Liver (tissue), 9 donors: Measurements from ENCODE around the gene BNC2. TPM values are rescaled to one million over a fixed set of nuclear protein-coding genes. Genes with fewer than 3 reads are reported as not detected.

Experiments used
- DNase-seq: peaks from one replicate; pipeline ENCODE4 v3.0.0-alpha.2; 2017; ENCODE audit warnings: low spot score
- H3K27ac ChIP-seq, 2 donors: one replicate each; pipeline ENCODE4 v1.7.0; 2013; ENCODE audit warnings: inconsistent platforms in 2 of 2, low read length in 2 of 2, control low read depth in 1 of 2, low read depth in 1 of 2, mild to moderate bottlenecking in 1 of 2
- H3K27me3 ChIP-seq, 4 donors: one replicate each; pipeline versions ENCODE4 v1.6.1 to v1.7.0; 2013; ENCODE audit warnings: low read length in 3 of 4, inconsistent platforms in 1 of 4, mild to moderate bottlenecking in 1 of 4, moderate library complexity in 1 of 4; ENCODE audit not compliant: control insufficient read depth in 4 of 4, insufficient read depth in 4 of 4
- H3K36me3 ChIP-seq, 4 donors: one replicate each; pipeline versions ENCODE4 v1.6.1 to v1.7.0; 2013; ENCODE audit warnings: low read length in 3 of 4, mild to moderate bottlenecking in 3 of 4, low read depth in 1 of 4, moderate library complexity in 1 of 4; ENCODE audit not compliant: control insufficient read depth in 4 of 4, insufficient read depth in 3 of 4
- H3K4me1 ChIP-seq, 4 donors: one replicate each; pipeline versions ENCODE4 v1.6.1 to v1.7.0; 2013; ENCODE audit warnings: low read length in 3 of 4, mild to moderate bottlenecking in 3 of 4, moderate library complexity in 1 of 4; ENCODE audit not compliant: control insufficient read depth in 4 of 4, insufficient read depth in 4 of 4
- H3K4me3 ChIP-seq, 3 donors: one replicate each; pipeline versions ENCODE4 v1.6.1 to v1.7.0; 2013; ENCODE audit warnings: low read length in 3 of 3, control low read depth in 1 of 3, low read depth in 1 of 3, mild to moderate bottlenecking in 1 of 3
- H3K9ac ChIP-seq, 2 donors: one replicate each; pipeline ENCODE4 v1.7.0; 2013; ENCODE audit warnings: low read length in 2 of 2, mild to moderate bottlenecking in 2 of 2, moderate library complexity in 2 of 2, control low read depth in 1 of 2, low read depth in 1 of 2
- H3K9me3 ChIP-seq, 4 donors: one replicate each; pipeline versions ENCODE4 v1.6.1 to v1.7.0; 2013; ENCODE audit warnings: low read length in 3 of 4; ENCODE audit not compliant: control insufficient read depth in 4 of 4
- CTCF ChIP-seq: fragments of 150-350 bp; IDR thresholded peaks from 2 replicates; pipeline ENCODE4 v1.5.1; 2017; ENCODE audit warnings: improper control_type of control experiment, low read depth, low read length; ENCODE audit not compliant: missing input control
- EGR1 ChIP-seq, 2 donors: IDR thresholded peaks; 2 replicates each; pipeline ENCODE4 v1.6.1; 2016 to 2018; ENCODE audit warnings: antibody characterized with exemption in 2 of 2, low read depth in 2 of 2
- FOXA1 ChIP-seq: IDR thresholded peaks from 2 replicates; pipeline ENCODE4 v1.6.1; 2016; ENCODE audit warnings: antibody characterized with exemption
- FOXA2 ChIP-seq: IDR thresholded peaks from 2 replicates; pipeline ENCODE4 v1.6.1; 2016; ENCODE audit warnings: antibody characterized with exemption
- GABPA ChIP-seq, 2 donors: IDR thresholded peaks in 1 of 2; conservative IDR thresholded peaks in 1 of 2; 2 replicates each; pipeline ENCODE4 v1.6.1; 2016; ENCODE audit warnings: antibody characterized with exemption in 2 of 2, mild to moderate bottlenecking in 1 of 2, moderate library complexity in 1 of 2
- HNF4A ChIP-seq, 2 donors: conservative IDR thresholded peaks; 2 replicates each; pipeline ENCODE4 v1.6.1; 2016; ENCODE audit warnings: antibody characterized with exemption in 2 of 2, mild to moderate bottlenecking in 2 of 2
- HNF4G ChIP-seq: IDR thresholded peaks from 2 replicates; pipeline ENCODE4 v1.6.1; 2016; ENCODE audit warnings: antibody characterized with exemption
- JUND ChIP-seq, 2 donors: IDR thresholded peaks; 2 replicates each; pipeline ENCODE4 v1.6.1; 2016; ENCODE audit warnings: antibody characterized with exemption in 2 of 2
- NR2F2 ChIP-seq: IDR thresholded peaks from 2 replicates; pipeline ENCODE4 v1.6.1; 2016; ENCODE audit warnings: antibody characterized with exemption
- RAD21 ChIP-seq, 2 donors: IDR thresholded peaks; 2 replicates each; pipeline ENCODE4 v1.6.1; 2016; ENCODE audit warnings: antibody characterized with exemption in 2 of 2, mild to moderate bottlenecking in 2 of 2
- RXRA ChIP-seq, 2 donors: IDR thresholded peaks; 2 replicates each; pipeline ENCODE4 v1.6.1; 2017 to 2018; ENCODE audit warnings: antibody characterized with exemption in 2 of 2, mild to moderate bottlenecking in 1 of 2
- SP1 ChIP-seq: IDR thresholded peaks from 2 replicates; pipeline ENCODE4 v1.6.1; 2018; ENCODE audit warnings: antibody characterized with exemption, mild to moderate bottlenecking
- TAF1 ChIP-seq: conservative IDR thresholded peaks from 2 replicates; pipeline ENCODE4 v1.6.1; 2016; ENCODE audit warnings: antibody characterized with exemption, mild to moderate bottlenecking
- YY1 ChIP-seq: IDR thresholded peaks from 2 replicates; pipeline ENCODE4 v1.6.1; 2016; ENCODE audit warnings: antibody characterized with exemption, mild to moderate bottlenecking
- ZBTB33 ChIP-seq: IDR thresholded peaks from 2 replicates; pipeline ENCODE4 v1.6.1; 2016; ENCODE audit warnings: antibody characterized with exemption
- WGBS: extraction: QIAGEN DNeasy Blood & Tissue Kit; methylation state at CpG from one replicate; pipeline ENCODE4 v1.1.7; 2013; 5-methylcytosine and 5-hydroxymethylcytosine counted together
- polyA plus RNA-seq, 2 donors: library from polyadenylated mRNA; stranded (reverse) in 1 of 2; unstranded in 1 of 2; fragments of 200-250 nt in 1 of 2; fragments of >200 nt in 1 of 2; fragmentation: Nextera tagmentation in 1 of 2; extraction: Ambion mirVana in 1 of 2; gene quantifications; one replicate each; pipeline versions ENCODE4 v1.2.1 to v1.2.3, GENCODE V29; 2013 to 2015
- total RNA-seq, 2 donors: library from RNA; depleted of rRNA; stranded (reverse); fragments of >200 nt; gene quantifications; one replicate each; pipeline ENCODE4 v1.2.3, GENCODE V29; 2014
- TF ChIP-seq, protein P1 (sequence below): IDR thresholded peaks from 2 replicates; pipeline ENCODE4 v1.6.1; 2016; ENCODE audit warnings: antibody characterized with exemption
- TF ChIP-seq, protein P2 (sequence below): IDR thresholded peaks from 2 replicates; pipeline ENCODE4 v1.6.1; 2016; ENCODE audit warnings: antibody characterized with exemption
- TF ChIP-seq, protein P3 (sequence below): IDR thresholded peaks from 2 replicates; pipeline ENCODE4 v1.6.1; 2016; ENCODE audit warnings: antibody characterized with exemption, mild to moderate bottlenecking
- donor health status: healthy.
- donor health status: healthy.
- donor health status: healthy.
- donor health status: healthy.
- donor health status: healthy.

The BNC2 gene
- total and polyA plus RNA-seq, 4 donors = 0.07 to 0.67 (median 0.08) TPM

- no peak for DNase-seq
- TF ChIP-seq SP1 (no peak), FOXA2 (no peak), TAF1 (no peak), GABPA (IDR thresholded peaks at IDR 0.05 in 1 of 2, conservative IDR thresholded peaks at IDR 0.05 in 1 of 2) (no peak), HNF4A (conservative IDR thresholded peaks at IDR 0.05) (no peak), CTCF (no peak), NR2F2 (no peak), ZBTB33 (no peak), EGR1 (IDR thresholded peaks at IDR 0.05; ENCODE audit: low read depth in 2 of 2) (no peak), RXRA (IDR thresholded peaks at IDR 0.05) (no peak), JUND (IDR thresholded peaks at IDR 0.05) (no peak), HNF4G (no peak), RAD21 (IDR thresholded peaks at IDR 0.05) (no peak), FOXA1 (no peak), YY1 (no peak)
- TF ChIP-seq, protein P1, sequence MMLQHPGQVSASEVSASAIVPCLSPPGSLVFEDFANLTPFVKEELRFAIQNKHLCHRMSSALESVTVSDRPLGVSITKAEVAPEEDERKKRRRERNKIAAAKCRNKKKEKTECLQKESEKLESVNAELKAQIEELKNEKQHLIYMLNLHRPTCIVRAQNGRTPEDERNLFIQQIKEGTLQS = no peak
- TF ChIP-seq, protein P2, sequence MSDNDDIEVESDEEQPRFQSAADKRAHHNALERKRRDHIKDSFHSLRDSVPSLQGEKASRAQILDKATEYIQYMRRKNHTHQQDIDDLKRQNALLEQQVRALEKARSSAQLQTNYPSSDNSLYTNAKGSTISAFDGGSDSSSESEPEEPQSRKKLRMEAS = no peak
- TF ChIP-seq, protein P3, sequence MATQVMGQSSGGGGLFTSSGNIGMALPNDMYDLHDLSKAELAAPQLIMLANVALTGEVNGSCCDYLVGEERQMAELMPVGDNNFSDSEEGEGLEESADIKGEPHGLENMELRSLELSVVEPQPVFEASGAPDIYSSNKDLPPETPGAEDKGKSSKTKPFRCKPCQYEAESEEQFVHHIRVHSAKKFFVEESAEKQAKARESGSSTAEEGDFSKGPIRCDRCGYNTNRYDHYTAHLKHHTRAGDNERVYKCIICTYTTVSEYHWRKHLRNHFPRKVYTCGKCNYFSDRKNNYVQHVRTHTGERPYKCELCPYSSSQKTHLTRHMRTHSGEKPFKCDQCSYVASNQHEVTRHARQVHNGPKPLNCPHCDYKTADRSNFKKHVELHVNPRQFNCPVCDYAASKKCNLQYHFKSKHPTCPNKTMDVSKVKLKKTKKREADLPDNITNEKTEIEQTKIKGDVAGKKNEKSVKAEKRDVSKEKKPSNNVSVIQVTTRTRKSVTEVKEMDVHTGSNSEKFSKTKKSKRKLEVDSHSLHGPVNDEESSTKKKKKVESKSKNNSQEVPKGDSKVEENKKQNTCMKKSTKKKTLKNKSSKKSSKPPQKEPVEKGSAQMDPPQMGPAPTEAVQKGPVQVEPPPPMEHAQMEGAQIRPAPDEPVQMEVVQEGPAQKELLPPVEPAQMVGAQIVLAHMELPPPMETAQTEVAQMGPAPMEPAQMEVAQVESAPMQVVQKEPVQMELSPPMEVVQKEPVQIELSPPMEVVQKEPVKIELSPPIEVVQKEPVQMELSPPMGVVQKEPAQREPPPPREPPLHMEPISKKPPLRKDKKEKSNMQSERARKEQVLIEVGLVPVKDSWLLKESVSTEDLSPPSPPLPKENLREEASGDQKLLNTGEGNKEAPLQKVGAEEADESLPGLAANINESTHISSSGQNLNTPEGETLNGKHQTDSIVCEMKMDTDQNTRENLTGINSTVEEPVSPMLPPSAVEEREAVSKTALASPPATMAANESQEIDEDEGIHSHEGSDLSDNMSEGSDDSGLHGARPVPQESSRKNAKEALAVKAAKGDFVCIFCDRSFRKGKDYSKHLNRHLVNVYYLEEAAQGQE = no peak
- H3K9ac ChIP-seq = no peak overlapping the region
- H3K9me3 ChIP-seq = no peaks in the 10 kb centered on the region
- H3K4me1 ChIP-seq = no peaks in the 10 kb centered on the region
- WGBS = 86% methylated on average over 8 of the region's 8 CpGs
- no peak overlapping the region for H3K4me3 ChIP-seq
- H3K36me3 ChIP-seq = no peaks in the 10 kb centered on the region
- H3K27ac ChIP-seq = no peak overlapping the region
- H3K27me3 ChIP-seq = no peaks in the 10 kb centered on the region
Measured at GRCh38 chr9:16755467-16756160, 114.9 kb downstream of the BNC2 start.
